RPMI7951 (cell line): ENCODE results near the gene TNFRSF9. TPM values are rescaled to one million over a fixed set of nuclear protein-coding genes. Genes with fewer than 3 reads are reported as not detected.
A peak's percentile ranks its signal among the peaks of the same experiment; 100 is the strongest.
"Not testable (repeated sequence)": the region's sequence is repeated elsewhere in the genome, so short reads cannot be mapped to it uniquely, and the experiment has no call there.

Experiments
- DNase-seq: peaks from one replicate; pipeline ENCODE4 v3.0.0-alpha.2; 2012; ENCODE audit warnings: low read depth
- total RNA-seq: library from RNA; depleted of rRNA; stranded (reverse); fragments of >200 nt; shearing (Covaris generic); gene quantifications from 2 replicates; pipeline ENCODE4 v1.2.3, GENCODE V29; 2014; rRNA removed

Gene TNFRSF9
- total RNA-seq, result 4.1 and 4.2 TPM in 2 replicates

DNA sequence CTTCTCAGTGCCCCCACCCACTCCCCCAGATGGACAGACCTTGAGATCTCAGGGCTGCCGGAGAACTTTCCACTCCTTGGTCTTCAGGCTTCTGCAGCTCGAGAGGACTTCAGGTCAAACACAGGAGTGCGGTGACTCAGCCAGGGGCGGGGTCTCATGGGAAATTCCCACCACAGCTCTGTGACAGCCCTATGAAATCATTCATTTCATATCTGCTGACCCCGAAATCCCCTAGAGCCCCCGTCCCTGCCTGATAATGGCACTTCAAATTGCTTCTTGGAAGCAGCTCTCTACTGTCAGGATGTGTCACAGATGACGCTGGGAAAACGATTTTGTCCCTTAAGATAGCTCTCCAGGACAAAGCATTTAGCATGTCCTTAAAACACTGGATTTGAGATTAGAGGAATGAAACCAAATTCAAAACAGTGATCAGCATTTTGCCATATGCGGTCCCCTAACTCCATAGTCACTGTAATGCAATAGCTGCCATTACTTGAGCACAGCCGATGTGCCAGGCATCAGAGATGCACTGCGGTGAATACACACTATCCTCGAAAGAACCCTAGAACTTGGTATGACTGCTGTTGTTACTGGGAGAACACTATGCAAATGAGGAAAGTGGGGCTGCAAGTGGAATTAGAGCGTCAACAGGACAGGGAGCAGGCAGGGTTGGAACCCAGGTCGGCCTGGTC, at the start of gene TNFRSF9:
TNFRSF9 (minus strand) TSS at position 95 of the 692 bp plus-strand sequence. CDS start 845 bp downstream, outside the sequence.
- peak; percentile 64 for DNase-seq

DNA sequence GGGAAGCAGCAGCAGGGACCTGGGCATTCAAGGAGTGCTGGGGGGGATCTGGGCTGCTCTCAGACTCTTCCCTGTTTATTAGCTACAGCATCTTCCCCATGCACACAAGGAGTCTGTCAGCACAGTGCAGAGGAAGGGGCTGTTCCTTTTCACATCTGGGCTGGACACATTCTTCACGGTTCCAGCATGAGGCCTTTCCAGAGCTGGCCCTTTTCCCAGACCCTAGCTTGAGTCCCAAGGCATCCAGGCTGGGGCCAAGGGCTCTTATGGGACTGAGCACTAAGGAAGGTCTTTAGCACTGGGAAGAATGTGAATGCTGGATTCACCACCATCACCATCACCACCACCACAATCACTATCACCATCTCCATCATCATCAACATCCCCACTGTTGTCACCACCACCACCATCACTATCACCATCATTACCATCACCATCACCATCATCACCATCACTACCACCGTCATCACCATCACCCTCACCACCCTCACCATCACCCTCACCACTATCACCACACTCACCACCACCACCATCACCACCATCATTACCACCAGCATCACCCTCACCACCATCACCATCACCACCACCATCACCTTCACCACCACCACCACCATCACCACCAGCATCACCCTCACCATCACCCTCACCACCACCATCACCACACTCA, 49.3 kb upstream of the TNFRSF9 start:
- no peak for DNase-seq

DNA sequence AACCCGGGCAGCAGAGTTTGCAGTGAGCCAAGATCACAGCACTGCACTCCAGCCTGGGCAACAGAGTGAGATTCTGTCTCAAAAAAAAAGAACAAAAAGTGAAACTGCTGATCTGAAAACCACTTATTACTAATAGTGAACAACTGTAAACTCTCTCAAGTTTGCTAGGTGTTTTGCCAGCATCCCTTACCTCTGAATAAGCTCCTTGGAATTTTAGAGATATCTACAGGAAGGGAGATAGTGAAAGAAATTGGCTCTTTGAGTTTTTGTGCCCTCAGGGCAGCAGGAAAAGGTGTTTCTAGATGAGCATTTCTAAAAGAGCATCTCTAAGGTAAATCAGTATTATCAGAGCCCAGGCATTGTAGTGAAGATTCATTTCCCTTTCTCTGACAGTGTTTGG, 47.9 kb upstream of the TNFRSF9 start:
- DNase-seq, result peak; percentile 18

GRCh38 chr1:7987528-7987927, 46.9 kb upstream of the TNFRSF9 start:
- no peak for DNase-seq

DNA sequence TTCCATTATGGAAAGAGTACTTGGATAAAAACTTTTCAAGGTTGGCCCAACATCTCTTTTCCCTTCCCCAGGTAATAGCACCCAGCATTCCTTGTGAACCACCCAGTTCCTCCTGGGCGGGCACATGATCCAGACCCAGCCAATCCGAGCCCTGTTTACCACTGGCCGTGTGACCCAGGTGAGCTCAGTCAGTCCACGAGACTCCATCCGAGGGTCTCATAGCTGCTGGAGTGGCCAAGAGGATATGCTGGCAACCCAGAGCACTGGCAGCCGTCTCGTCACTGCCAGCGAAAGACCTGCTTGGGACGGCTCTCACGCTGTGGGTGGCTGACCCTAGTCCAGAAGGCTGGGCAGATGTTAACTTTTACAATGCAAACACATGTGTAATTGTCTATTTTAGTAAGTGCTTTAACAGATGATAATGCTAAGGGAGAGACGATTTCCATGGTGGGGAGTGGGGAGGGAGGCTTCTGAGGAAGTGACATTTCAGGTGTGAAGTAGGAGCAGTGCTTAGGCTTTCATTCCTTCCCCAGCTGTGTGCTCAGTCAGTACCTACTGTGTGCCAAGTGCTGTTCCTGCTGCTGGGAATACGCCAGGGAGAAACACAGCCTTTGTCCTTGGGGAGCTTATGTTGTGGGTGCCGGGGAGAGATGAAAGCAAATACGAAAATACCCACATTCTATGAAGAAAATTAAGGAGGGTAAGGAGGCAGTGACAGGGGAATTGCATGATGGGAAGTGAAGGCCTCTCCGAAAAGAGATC, 45.4 kb upstream of the TNFRSF9 start:
- DNase-seq, result no peak

DNA sequence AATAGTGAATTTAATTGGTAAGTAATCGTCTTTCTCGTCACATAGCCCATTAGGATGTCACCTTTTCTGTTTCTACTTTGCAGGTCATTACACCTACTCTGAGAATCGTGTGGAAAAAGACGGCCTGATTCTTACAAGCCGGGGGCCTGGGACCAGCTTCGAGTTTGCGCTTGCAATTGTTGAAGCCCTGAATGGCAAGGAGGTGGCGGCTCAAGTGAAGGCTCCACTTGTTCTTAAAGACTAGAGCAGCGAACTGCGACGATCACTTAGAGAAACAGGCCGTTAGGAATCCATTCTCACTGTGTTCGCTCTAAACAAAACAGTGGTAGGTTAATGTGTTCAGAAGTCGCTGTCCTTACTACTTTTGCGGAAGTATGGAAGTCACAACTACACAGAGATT, 44.2 kb upstream of the TNFRSF9 start:
- no peak for DNase-seq

GRCh38 chr1:7983086-7983778, 42.6 kb upstream of the TNFRSF9 start:
- DNase-seq, result no peak

DNA sequence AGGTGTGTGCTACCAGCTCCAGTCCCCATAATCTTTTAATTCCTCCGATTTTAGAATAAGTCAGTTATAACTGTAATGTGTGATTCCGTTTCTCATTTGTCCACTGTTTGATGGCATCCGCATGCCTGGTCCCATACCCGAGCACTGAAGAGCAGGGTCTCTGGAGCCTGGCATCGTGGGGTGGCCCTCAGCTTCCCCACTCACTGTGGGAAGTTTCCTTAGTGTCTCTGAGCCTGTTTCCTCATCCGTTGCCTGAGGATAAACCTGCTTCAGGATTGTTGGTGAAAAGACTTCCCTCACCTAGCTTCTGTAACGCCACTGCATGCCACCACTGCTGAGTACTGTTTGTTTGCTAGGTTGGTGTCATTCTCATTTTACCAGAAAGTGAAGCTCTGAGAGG, 40.3 kb upstream of the TNFRSF9 start:
- no peak for DNase-seq

- peak; percentile 67 for DNase-seq
These were observed 34.7 kb upstream of the TNFRSF9 start for GRCh38 chr1:7975212-7975865.

- no peak for DNase-seq
These were observed 32.4 kb upstream of the TNFRSF9 start for GRCh38 chr1:7973086-7973485.

DNA sequence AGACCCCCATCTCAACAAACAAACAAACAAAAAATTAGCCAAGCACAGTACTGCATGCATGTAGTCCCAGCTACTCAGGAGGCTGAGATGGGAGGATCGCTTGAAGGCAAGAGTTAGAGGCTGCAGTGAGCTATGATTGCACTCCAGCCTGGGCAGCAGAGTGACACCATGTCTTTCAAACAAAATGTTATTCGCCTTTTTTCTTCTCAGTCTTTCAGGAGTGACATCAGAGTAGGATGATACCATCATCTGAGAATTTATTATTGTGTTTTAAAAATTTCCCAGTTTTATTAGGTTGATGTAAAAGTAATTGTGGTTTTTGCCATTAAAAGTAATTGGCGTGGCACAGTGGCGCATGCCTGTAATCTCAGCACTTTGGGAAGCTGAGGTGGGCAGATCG, 31.6 kb upstream of the TNFRSF9 start:
- DNase-seq, result no peak

DNA sequence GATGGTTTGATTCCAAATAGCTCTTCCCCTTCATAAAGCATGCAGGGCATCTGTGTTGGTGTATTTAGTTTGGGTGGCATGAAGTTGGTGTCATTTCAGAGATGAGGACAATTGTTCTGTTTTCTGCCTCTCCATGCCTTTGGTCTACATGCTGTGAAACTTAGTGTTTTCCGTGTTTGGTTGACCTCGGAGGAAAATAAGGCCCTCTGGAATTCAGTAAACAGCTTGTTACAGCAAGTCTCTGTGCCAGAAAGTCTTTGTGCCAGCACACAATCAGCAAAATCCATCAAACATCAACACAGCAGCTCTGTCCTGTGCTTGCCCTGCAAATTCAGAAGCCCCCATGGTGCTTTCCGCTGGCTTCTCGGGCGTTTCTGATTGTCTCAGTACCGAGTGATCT, 30.4 kb upstream of the TNFRSF9 start:
- DNase-seq, result no peak

DNA sequence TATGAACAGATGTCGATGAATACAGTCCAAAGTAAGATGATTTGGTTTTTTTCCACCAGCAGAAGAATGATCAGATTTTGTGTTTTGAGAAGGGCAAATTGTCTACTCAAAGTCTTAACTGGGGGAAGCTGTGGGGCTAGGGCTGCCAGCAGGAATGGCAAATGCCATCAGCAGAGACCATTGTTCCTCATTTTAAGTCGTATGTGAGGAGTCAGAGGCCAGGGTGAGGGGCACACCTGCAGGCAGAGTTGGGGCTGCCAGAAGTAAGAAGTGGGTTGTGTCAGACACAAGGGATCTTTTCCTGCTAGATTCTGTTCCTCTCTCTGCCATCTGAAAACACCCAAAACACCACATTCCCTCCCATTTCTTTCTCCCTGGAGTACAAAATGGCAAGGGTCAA, 29.6 kb upstream of the TNFRSF9 start:
- no peak for DNase-seq

- no peak for DNase-seq
These were observed 27.0 kb upstream of the TNFRSF9 start for GRCh38 chr1:7967651-7968050.

GRCh38 chr1:7967196-7967595, 26.6 kb upstream of the TNFRSF9 start:
- DNase-seq, result no peak

GRCh38 chr1:7964476-7964875, 23.8 kb upstream of the TNFRSF9 start:
- no peak for DNase-seq

DNA sequence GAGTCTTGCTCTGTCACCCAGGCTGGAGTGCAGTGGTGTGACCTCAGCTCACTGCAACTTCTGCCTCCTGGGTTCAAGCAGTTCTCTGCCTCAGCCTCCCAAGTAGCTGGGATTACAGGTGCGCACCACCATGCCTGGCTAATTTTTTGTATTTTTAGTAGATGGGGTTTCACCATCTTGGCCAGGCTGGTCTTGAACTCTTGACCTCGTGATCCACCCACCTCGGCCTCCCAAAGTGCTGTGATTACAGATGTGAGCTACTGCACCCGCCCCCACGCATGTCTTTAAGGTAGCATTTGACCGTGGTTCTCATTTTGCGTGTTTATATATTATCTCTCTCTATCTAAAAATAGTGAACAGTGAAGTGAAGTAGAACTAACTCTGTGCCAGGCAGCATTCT, 23.2 kb upstream of the TNFRSF9 start:
- DNase-seq, result not testable (repeated sequence)

- not testable (repeated sequence) for DNase-seq
These were observed 22.7 kb upstream of the TNFRSF9 start for GRCh38 chr1:7963378-7963730.

GRCh38 chr1:7962636-7963377, 22.2 kb upstream of the TNFRSF9 start:
- DNase-seq, result no peak

- no peak for DNase-seq
These were observed 21.3 kb upstream of the TNFRSF9 start for GRCh38 chr1:7962014-7962335.
